ENCODE results near the gene ANKRD18A.

ANKRD18A gene

GRCh38 chr9:38523121-38523520 is 97.3 kb downstream of the ANKRD18A start:
- no peak overlapping the region for H3K27ac ChIP-seq (ENCODE audit: low read depth, low read length)
- no peaks in the 10 kb centered on the region for H4K20me1 ChIP-seq (ENCODE audit: low read depth, low read length)
- H3K79me2 ChIP-seq (ENCODE audit: insufficient read depth, low read length), result no peaks in the 10 kb centered on the region
- H3K9me2 ChIP-seq (replicated peaks; ENCODE audit: insufficient read depth, low read length), result no peaks in the 10 kb centered on the region
- H2AFZ ChIP-seq (ENCODE audit: low read depth, low read length, severe bottlenecking), result no peak overlapping the region
- H3K27me3 ChIP-seq (ENCODE audit: low read length), result no peaks in the 10 kb centered on the region
- no peak overlapping the region for H3K4me2 ChIP-seq (ENCODE audit: low read depth, low read length, poor library complexity, severe bottlenecking)
- H3K9me3 ChIP-seq (ENCODE audit: insufficient read depth, low read length), result no peaks in the 10 kb centered on the region
- no peaks in the 10 kb centered on the region for H3F3A ChIP-seq (ENCODE audit: insufficient read depth)
- no peak overlapping the region for H3K4me3 ChIP-seq (ENCODE audit: insufficient read depth, low read length, poor library complexity, severe bottlenecking)
- TF ChIP-seq, protein P1, sequence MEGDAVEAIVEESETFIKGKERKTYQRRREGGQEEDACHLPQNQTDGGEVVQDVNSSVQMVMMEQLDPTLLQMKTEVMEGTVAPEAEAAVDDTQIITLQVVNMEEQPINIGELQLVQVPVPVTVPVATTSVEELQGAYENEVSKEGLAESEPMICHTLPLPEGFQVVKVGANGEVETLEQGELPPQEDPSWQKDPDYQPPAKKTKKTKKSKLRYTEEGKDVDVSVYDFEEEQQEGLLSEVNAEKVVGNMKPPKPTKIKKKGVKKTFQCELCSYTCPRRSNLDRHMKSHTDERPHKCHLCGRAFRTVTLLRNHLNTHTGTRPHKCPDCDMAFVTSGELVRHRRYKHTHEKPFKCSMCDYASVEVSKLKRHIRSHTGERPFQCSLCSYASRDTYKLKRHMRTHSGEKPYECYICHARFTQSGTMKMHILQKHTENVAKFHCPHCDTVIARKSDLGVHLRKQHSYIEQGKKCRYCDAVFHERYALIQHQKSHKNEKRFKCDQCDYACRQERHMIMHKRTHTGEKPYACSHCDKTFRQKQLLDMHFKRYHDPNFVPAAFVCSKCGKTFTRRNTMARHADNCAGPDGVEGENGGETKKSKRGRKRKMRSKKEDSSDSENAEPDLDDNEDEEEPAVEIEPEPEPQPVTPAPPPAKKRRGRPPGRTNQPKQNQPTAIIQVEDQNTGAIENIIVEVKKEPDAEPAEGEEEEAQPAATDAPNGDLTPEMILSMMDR (IDR thresholded peaks at IDR 0.05; ENCODE audit: insufficient read depth, low read length, poor library complexity, severe bottlenecking), result no peak
- H3K9ac ChIP-seq (ENCODE audit: low read length), result no peak overlapping the region
- no peaks in the 10 kb centered on the region for H3K36me3 ChIP-seq (ENCODE audit: low read length)

DNA sequence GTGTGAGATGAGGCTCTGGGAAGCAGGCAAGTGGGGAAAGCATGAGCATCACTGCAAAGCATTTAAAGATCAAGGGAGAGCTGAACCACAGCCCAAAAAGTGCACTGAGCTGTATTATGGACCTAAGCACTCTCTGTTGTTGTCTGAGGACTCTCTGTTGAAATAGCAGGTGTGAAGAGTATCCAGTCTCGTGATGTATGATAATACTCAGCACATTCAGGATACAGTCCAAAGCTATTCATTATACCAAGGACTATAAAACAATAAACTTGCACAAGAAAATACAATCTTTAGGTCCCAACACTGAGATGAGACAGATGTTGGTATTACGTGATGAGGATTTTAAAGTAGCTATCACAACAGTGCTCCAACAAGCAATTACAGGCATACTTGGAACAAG is 98.6 kb downstream of the ANKRD18A start:
- Histone ChIP-seq H3K9ac (ENCODE audit: low read length) (no peak overlapping the region), H3K4me2 (ENCODE audit: low read depth, low read length, poor library complexity, severe bottlenecking) (no peak overlapping the region), H2AFZ (ENCODE audit: low read depth, low read length, severe bottlenecking) (no peak overlapping the region), H3K27me3 (ENCODE audit: low read length) (no peaks in the 10 kb centered on the region), H3K9me2 (replicated peaks; ENCODE audit: insufficient read depth, low read length) (no peaks in the 10 kb centered on the region), H3K9me3 (ENCODE audit: insufficient read depth, low read length) (no peaks in the 10 kb centered on the region), H3K4me3 (ENCODE audit: insufficient read depth, low read length, poor library complexity, severe bottlenecking) (no peak overlapping the region), H3K79me2 (ENCODE audit: insufficient read depth, low read length) (no peaks in the 10 kb centered on the region), H3K27ac (ENCODE audit: low read depth, low read length) (no peak overlapping the region), H3F3A (ENCODE audit: insufficient read depth) (no peaks in the 10 kb centered on the region), H4K20me1 (ENCODE audit: low read depth, low read length) (no peaks in the 10 kb centered on the region), H3K36me3 (ENCODE audit: low read length) (no peaks in the 10 kb centered on the region)
- TF ChIP-seq EZH2phosphoT487 (conservative IDR thresholded peaks at IDR 0.05; ENCODE audit: low read length), result no peak
- TF ChIP-seq, protein P1 (IDR thresholded peaks at IDR 0.05; ENCODE audit: insufficient read depth, low read length, poor library complexity, severe bottlenecking), result no peak
